ENCODE measurements around the gene AGA.

- TF ChIP-seq EZH2 (IDR thresholded peaks at IDR 0.05; ENCODE audit: borderline replicate concordance, control insufficient read depth, low read depth, low read length) (no peak), POLR2A (IDR thresholded peaks at IDR 0.05; ENCODE audit: low read depth, low read length) (no peak), SMAD1 (IDR thresholded peaks at IDR 0.05; ENCODE audit: low read depth, partially characterized antibody) (no peak), SIN3A (IDR thresholded peaks at IDR 0.05; ENCODE audit: low read depth, low read length) (no peak), CTCF (IDR thresholded peaks at IDR 0.05 in 2 of 3, conservative IDR thresholded peaks at IDR 0.05 in 1 of 3; ENCODE audit: control insufficient read depth in 2 of 3, extremely low read depth in 1 of 3, insufficient read depth in 1 of 3, low read depth in 3 of 3, low read length in 3 of 3) (no peak), JUNB (IDR thresholded peaks at IDR 0.05) (no peak), TCF7 (IDR thresholded peaks at IDR 0.05; ENCODE audit: borderline replicate concordance) (no peak), MAX (IDR thresholded peaks at IDR 0.05; ENCODE audit: low read depth, low read length) (no peak), TAF1 (IDR thresholded peaks at IDR 0.05; ENCODE audit: borderline replicate concordance, low read depth, low read length) (no peak)
These were observed 28.6 kb downstream of the AGA start for GRCh38 chr4:177413656-177414055.
